Inflammatory macrophage treated with lipopolysaccharide for 4 hours (primary cell): Measurements from ENCODE around the gene GALNT17.
"Not testable (repeated sequence)": the region's sequence is repeated elsewhere in the genome, so short reads cannot be mapped to it uniquely, and the experiment has no call there.

Source experiments
- DNase-seq: peaks from one replicate; pipeline ENCODE4 v3.0.0-alpha.2; 2020

Gene GALNT17

GRCh38 chr7:71171476-71171875 lies 39.5 kb downstream of the GALNT17 start:
- DNase-seq, result no peak

GRCh38 chr7:71173955-71174354 lies 42.0 kb downstream of the GALNT17 start:
- DNase-seq, result no peak

GRCh38 chr7:71182438-71182935 lies 50.5 kb downstream of the GALNT17 start:
- DNase-seq, result no peak

- no peak for DNase-seq
Observed at GRCh38 chr7:71184136-71184535, 52.2 kb downstream of the GALNT17 start.

- no peak for DNase-seq
Observed at GRCh38 chr7:71184609-71185008, 52.7 kb downstream of the GALNT17 start.

- DNase-seq, result no peak
Observed at GRCh38 chr7:71186535-71187057, 54.7 kb downstream of the GALNT17 start.

- DNase-seq, result no peak
Observed at GRCh38 chr7:71191771-71192170, 59.8 kb downstream of the GALNT17 start.

- no peak for DNase-seq
Observed at GRCh38 chr7:71193099-71193810, 61.3 kb downstream of the GALNT17 start.

- no peak for DNase-seq
Observed at GRCh38 chr7:71198391-71198790, 66.4 kb downstream of the GALNT17 start.

- DNase-seq, result no peak
Observed at GRCh38 chr7:71198887-71199286, 66.9 kb downstream of the GALNT17 start.

GRCh38 chr7:71206184-71206583 lies 74.2 kb downstream of the GALNT17 start:
- DNase-seq, result no peak

GRCh38 chr7:71208881-71209280 lies 76.9 kb downstream of the GALNT17 start:
- no peak for DNase-seq

- DNase-seq, result not testable (repeated sequence)
Observed at GRCh38 chr7:71209484-71209883, 77.5 kb downstream of the GALNT17 start.

GRCh38 chr7:71210220-71210619 lies 78.3 kb downstream of the GALNT17 start:
- DNase-seq, result no peak

- DNase-seq, result not testable (repeated sequence)
Observed at GRCh38 chr7:71212433-71212832, 80.5 kb downstream of the GALNT17 start.

- no peak for DNase-seq
Observed at GRCh38 chr7:71216211-71216610, 84.3 kb downstream of the GALNT17 start.

GRCh38 chr7:71220210-71220695 lies 88.3 kb downstream of the GALNT17 start:
- DNase-seq, result no peak

- DNase-seq, result no peak
Observed at GRCh38 chr7:71221049-71221448, 89.1 kb downstream of the GALNT17 start.

GRCh38 chr7:71221549-71221948 lies 89.6 kb downstream of the GALNT17 start:
- no peak for DNase-seq

- DNase-seq, result no peak
Observed at GRCh38 chr7:71227126-71227525, 95.2 kb downstream of the GALNT17 start.

- no peak for DNase-seq
Observed at GRCh38 chr7:71229148-71229547, 97.2 kb downstream of the GALNT17 start.

- DNase-seq, result no peak
Observed at GRCh38 chr7:71229699-71230098, 97.8 kb downstream of the GALNT17 start.

GRCh38 chr7:71235253-71235652 lies 103.3 kb downstream of the GALNT17 start:
- no peak for DNase-seq

GRCh38 chr7:71236230-71237105 lies 104.5 kb downstream of the GALNT17 start:
- DNase-seq, result no peak
